SH-SY5Y (cell line): Measurements from ENCODE around the gene AOAH.

Experiments
- GATA2 ChIP-seq: IDR thresholded peaks from 2 replicates; pipeline ENCODE4 v1.6.1; 2011; ENCODE audit warnings: mild to moderate bottlenecking, low read depth, low read length
- GATA3 ChIP-seq: IDR thresholded peaks from 2 replicates; pipeline ENCODE4 v1.6.1; 2011; ENCODE audit warnings: low read depth, mild to moderate bottlenecking, low read length, moderate library complexity

GRCh38 chr7:36533717-36534116 lies 190.6 kb downstream of the AOAH start:
- TF ChIP-seq GATA3 (no peak), GATA2 (no peak)
